Activated B cell treated with CpG ODN at 0.5 μM for 24 hours (primary cell): ENCODE results near the gene OAT. TPM values are rescaled to one million over a fixed set of nuclear protein-coding genes. Genes with fewer than 3 reads are reported as not detected.

Experiments
- ATAC-seq: fragments of 200-7000 bp; cut with Tn5 transposase; one replicate; pipeline ENCODE4 v1.10.0; 2021; ENCODE audit warnings: low read depth, mild to moderate bottlenecking, moderate library complexity
- CTCF ChIA-PET: fragments of 350-600 bp; sonication (Branson Sonifier 250); formaldehyde crosslinking; loops from one replicate; lab custom pipeline; 2021; ENCODE audit warnings: antibody characterized with exemption; lab: Charles Lee
- POLR2A ChIA-PET: fragments of 350-600 bp; sonication (Branson Sonifier 250); formaldehyde crosslinking; loops from one replicate; lab custom pipeline; 2021; ENCODE audit warnings: antibody characterized with exemption; lab: Charles Lee
- DNase-seq: peaks from one replicate; pipeline ENCODE4 v3.0.0; 2022
- H3K27ac Mint-ChIP-seq: one replicate; pipeline ENCODE4 v1.8.0; 2020; ENCODE audit warnings: mixed read lengths
- H3K27me3 Mint-ChIP-seq: one replicate; pipeline ENCODE4 v1.8.0; 2021; ENCODE audit warnings: mixed read lengths
- H3K36me3 Mint-ChIP-seq: one replicate; pipeline ENCODE4 v1.8.0; 2021; ENCODE audit warnings: low read depth, mixed read lengths
- H3K4me1 Mint-ChIP-seq: one replicate; pipeline ENCODE4 v1.8.0; 2021; ENCODE audit warnings: mixed read lengths
- H3K4me3 Mint-ChIP-seq: one replicate; pipeline ENCODE4 v1.8.0; 2020; ENCODE audit warnings: mild to moderate bottlenecking, mixed read lengths
- H3K9me3 Mint-ChIP-seq: one replicate; pipeline ENCODE4 v1.8.0; 2020; ENCODE audit warnings: mixed read lengths
- CTCF ChIP-seq: fragments of 200-600 bp; IDR thresholded peaks from one replicate; pipeline ENCODE4 v1.8.0; 2022; ENCODE audit warnings: antibody characterized with exemption, mild to moderate bottlenecking
- intact Hi-C: fragments of 100-400 bp; cut with micrococcal nuclease; formaldehyde crosslinking; loops from one replicate; pipeline ENCODE4 v1.15.1; 2024
- total RNA-seq: library from RNA; stranded (reverse); gene quantifications from 2 replicates; pipeline ENCODE4 v1.2.3, GENCODE V29; 2022

Gene OAT
- total RNA-seq, 1 donor from 2014 or later, result 20.1 TPM

GRCh38 chr10:124464028-124464965 lies 45.6 kb upstream of the OAT start:
- ChIA-PET POLR2A (interaction anchor here (0.7 kb wide), 2 partner anchors 275 to 553 kb away, joined by 5 to 10 read pairs; no protein-coding TSS in a partner anchor), CTCF (no interaction called here)
- ATAC-seq (no peak), DNase-seq (no peak)
- TF ChIP-seq CTCF, result no peak
- Mint-ChIP-seq H3K36me3 (peaks cover 3% of the 10 kb centered on the region), H3K9me3 (no peaks in the 10 kb centered on the region), H3K27me3 (no peaks in the 10 kb centered on the region), H3K27ac (peak overlapping the region; percentile 88), H3K4me1 (peaks cover 35% of the 10 kb centered on the region), H3K4me3 (peak overlapping the region; percentile 53)
- intact Hi-C loops, result loop anchor here (5.0 to 10.0 kb wide), 2 partner anchors 427 to 1261 kb away; no protein-coding TSS in a partner anchor

- ChIA-PET POLR2A (interaction anchor here (0.7 to 1.7 kb wide), 4 partner anchors 72 to 1257 kb away, joined by 4 to 6 read pairs (median 4); partner anchors contain the start of gene EDRF1), CTCF (interaction anchor here (0.6 to 1.5 kb wide), 4 partner anchors 44 to 557 kb away, joined by 3 to 5 read pairs (median 4); partner anchors contain the start of gene OAT)
- Mint-ChIP-seq H3K4me1 (peaks cover 32% of the 10 kb centered on the region), H3K27ac (peak overlapping the region; percentile 88), H3K4me3 (peak overlapping the region; percentile 92), H3K36me3 (no peaks in the 10 kb centered on the region), H3K9me3 (no peaks in the 10 kb centered on the region), H3K27me3 (peaks cover 1% of the 10 kb centered on the region)
- ATAC-seq (no peak), DNase-seq (no peak)
- intact Hi-C loops, result loop anchor here (1.0 to 10.0 kb wide), 6 partner anchors 44 to 1262 kb away; partner anchors contain the start of gene OAT
- no peak for TF ChIP-seq CTCF
Measured at GRCh38 chr10:124462348-124462695, 43.6 kb upstream of the OAT start.

GRCh38 chr10:124461642-124462347 lies 43.1 kb upstream of the OAT start, which contains the start of gene LHPP:
LHPP (plus strand) TSS chr10:124461823; CDS start chr10:124461863, 40 bp downstream.
- no peak for TF ChIP-seq CTCF
- ATAC-seq (peak; percentile 92), DNase-seq (peak; percentile 91)
- intact Hi-C loops, result loop anchor here (1.0 to 10.0 kb wide), 8 partner anchors 43 to 1307 kb away; partner anchors contain the start of genes BUB3 and OAT
- ChIA-PET POLR2A (interaction anchor here (0.7 to 2.0 kb wide), 12 partner anchors 12 to 1308 kb away, joined by 3 to 8 read pairs (median 4); partner anchors contain the start of genes ABRAXAS2, BUB3, EDRF1 and NKX1-2), CTCF (interaction anchor here (0.6 to 1.6 kb wide), 5 partner anchors 43 to 558 kb away, joined by 3 to 5 read pairs (median 4); partner anchors contain the start of gene OAT)
- H3K27ac Mint-ChIP-seq, result peak within 1 kb of the TSS; percentile 95
- no peaks in the 10 kb centered on the region for H3K9me3 Mint-ChIP-seq
- no peaks in the 10 kb centered on the region for H3K36me3 Mint-ChIP-seq
- H3K4me3 Mint-ChIP-seq, result peak within 1 kb of the TSS; percentile 92
- peaks cover 32% of the 10 kb centered on the region for H3K4me1 Mint-ChIP-seq
- H3K27me3 Mint-ChIP-seq, result peaks cover 3% of the 10 kb centered on the region

GRCh38 chr10:124460144-124460543 lies 41.4 kb upstream of the OAT start:
- peaks cover 16% of the 10 kb centered on the region for H3K27me3 Mint-ChIP-seq
- CTCF ChIA-PET, result interaction anchor here (1.3 kb wide), 1 partner anchor 466 kb away, joined by 3 read pairs; no protein-coding TSS in a partner anchor
- POLR2A ChIA-PET, result interaction anchor here (0.6 to 2.0 kb wide), 2 partner anchors 10 to 44 kb away, joined by 7 to 8 read pairs; partner anchors contain the start of gene NKX1-2
- DNase-seq (no peak), ATAC-seq (no peak)
- peaks cover 20% of the 10 kb centered on the region for H3K4me1 Mint-ChIP-seq
- no peak overlapping the region for H3K27ac Mint-ChIP-seq
- intact Hi-C loops, result loop anchor here (5.0 to 10.0 kb wide), 2 partner anchors 423 to 1265 kb away; no protein-coding TSS in a partner anchor
- H3K36me3 Mint-ChIP-seq, result no peaks in the 10 kb centered on the region
- H3K9me3 Mint-ChIP-seq, result no peaks in the 10 kb centered on the region
- TF ChIP-seq CTCF, result no peak
- no peak overlapping the region for H3K4me3 Mint-ChIP-seq
